Esophagus muscularis mucosa (tissue), 4 donors: ENCODE data around the gene NPY4R2.
"Not testable (repeated sequence)": the region's sequence is repeated elsewhere in the genome, so short reads cannot be mapped to it uniquely, and the experiment has no call there.

Source experiments
- EP300 ChIP-seq: sonication (generic); formaldehyde crosslinking; IDR thresholded peaks from one replicate; pipeline ENCODE4 v1.6.1; 2017; ENCODE audit warnings: antibody characterized with exemption
- POLR2A ChIP-seq: fragments of 450-650 bp; IDR thresholded peaks from one replicate; pipeline ENCODE4 v1.6.1; 2017; ENCODE audit warnings: antibody characterized with exemption, moderate library complexity, mild to moderate bottlenecking, low read depth
- POLR2AphosphoS5 ChIP-seq, 2 donors: sonication (generic); formaldehyde crosslinking; IDR thresholded peaks; one replicate each; pipeline ENCODE4 v1.6.1; 2017; ENCODE audit warnings: antibody characterized with exemption in 2 of 2
- TF ChIP-seq, protein P1 (sequence below), 3 experiments: fragments of 200-600 bp in 2 of 3; fragments of 450-650 bp in 1 of 3; sonication (generic) in 2 of 3; IDR thresholded peaks; one replicate each; pipeline ENCODE4 v1.5.1; 2017 to 2019; ENCODE audit warnings: antibody characterized with exemption in 3 of 3, mild to moderate bottlenecking in 2 of 3, moderate library complexity in 1 of 3

DNA sequence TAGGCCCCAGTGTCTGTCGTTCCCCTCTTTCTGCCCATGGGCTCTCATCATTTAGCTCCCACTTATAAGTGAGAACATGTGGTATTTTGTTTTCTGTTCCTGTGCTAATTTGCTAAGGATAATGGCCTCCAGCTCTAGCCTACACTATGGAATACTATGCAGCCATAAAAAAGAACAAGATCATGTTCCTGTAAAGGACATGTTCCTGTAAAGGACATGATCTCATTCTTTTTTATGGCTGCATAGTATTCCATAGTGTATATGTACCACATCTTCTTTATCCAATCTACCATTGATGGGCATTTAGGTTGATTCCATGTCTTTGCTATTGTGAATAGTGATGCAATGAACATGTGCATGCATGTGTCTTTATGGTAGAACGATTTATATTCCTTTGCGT lies 19.2 kb downstream of the NPY4R2 start:
- TF ChIP-seq, protein P1, sequence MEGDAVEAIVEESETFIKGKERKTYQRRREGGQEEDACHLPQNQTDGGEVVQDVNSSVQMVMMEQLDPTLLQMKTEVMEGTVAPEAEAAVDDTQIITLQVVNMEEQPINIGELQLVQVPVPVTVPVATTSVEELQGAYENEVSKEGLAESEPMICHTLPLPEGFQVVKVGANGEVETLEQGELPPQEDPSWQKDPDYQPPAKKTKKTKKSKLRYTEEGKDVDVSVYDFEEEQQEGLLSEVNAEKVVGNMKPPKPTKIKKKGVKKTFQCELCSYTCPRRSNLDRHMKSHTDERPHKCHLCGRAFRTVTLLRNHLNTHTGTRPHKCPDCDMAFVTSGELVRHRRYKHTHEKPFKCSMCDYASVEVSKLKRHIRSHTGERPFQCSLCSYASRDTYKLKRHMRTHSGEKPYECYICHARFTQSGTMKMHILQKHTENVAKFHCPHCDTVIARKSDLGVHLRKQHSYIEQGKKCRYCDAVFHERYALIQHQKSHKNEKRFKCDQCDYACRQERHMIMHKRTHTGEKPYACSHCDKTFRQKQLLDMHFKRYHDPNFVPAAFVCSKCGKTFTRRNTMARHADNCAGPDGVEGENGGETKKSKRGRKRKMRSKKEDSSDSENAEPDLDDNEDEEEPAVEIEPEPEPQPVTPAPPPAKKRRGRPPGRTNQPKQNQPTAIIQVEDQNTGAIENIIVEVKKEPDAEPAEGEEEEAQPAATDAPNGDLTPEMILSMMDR (IDR thresholded peaks at IDR 0.05), result not testable (repeated sequence)
- TF ChIP-seq POLR2A; POLR2AphosphoS5 (IDR thresholded peaks at IDR 0.05); EP300: not testable (repeated sequence)
